ENCODE results near the gene ZBTB7C.

The ZBTB7C gene

GRCh38 chr18:48182779-48183178, 226.4 kb downstream of the ZBTB7C start:
- no peak for TF ChIP-seq CTCF (IDR thresholded peaks at IDR 0.05; ENCODE audit: control insufficient read depth, extremely low read depth, insufficient read depth)
- no peak overlapping the region for H3K4me3 ChIP-seq (ENCODE audit: low read depth, low read length)
- DNase-seq (ENCODE audit: low read depth): no peak

GRCh38 chr18:48181857-48182256, 227.3 kb downstream of the ZBTB7C start:
- no peak overlapping the region for H3K4me3 ChIP-seq (ENCODE audit: low read depth, low read length)
- no peak for DNase-seq (ENCODE audit: low read depth)
- no peak for TF ChIP-seq CTCF (IDR thresholded peaks at IDR 0.05; ENCODE audit: control insufficient read depth, extremely low read depth, insufficient read depth)

- no peak for TF ChIP-seq CTCF (IDR thresholded peaks at IDR 0.05; ENCODE audit: control insufficient read depth, extremely low read depth, insufficient read depth)
- no peak overlapping the region for H3K4me3 ChIP-seq (ENCODE audit: low read depth, low read length)
- DNase-seq (ENCODE audit: low read depth): no peak
These were observed 227.9 kb downstream of the ZBTB7C start for GRCh38 chr18:48181087-48181823.

GRCh38 chr18:48179666-48180065, 229.5 kb downstream of the ZBTB7C start:
- no peak overlapping the region for H3K4me3 ChIP-seq (ENCODE audit: low read depth, low read length)
- no peak for TF ChIP-seq CTCF (IDR thresholded peaks at IDR 0.05; ENCODE audit: control insufficient read depth, extremely low read depth, insufficient read depth)
- DNase-seq (ENCODE audit: low read depth): no peak

- DNase-seq (ENCODE audit: low read depth): no peak
- TF ChIP-seq CTCF (IDR thresholded peaks at IDR 0.05; ENCODE audit: control insufficient read depth, extremely low read depth, insufficient read depth): no peak
- no peak overlapping the region for H3K4me3 ChIP-seq (ENCODE audit: low read depth, low read length)
These were observed 230.2 kb downstream of the ZBTB7C start for GRCh38 chr18:48179001-48179400.

GRCh38 chr18:48176909-48177308, 232.3 kb downstream of the ZBTB7C start:
- TF ChIP-seq CTCF (IDR thresholded peaks at IDR 0.05; ENCODE audit: control insufficient read depth, extremely low read depth, insufficient read depth): no peak
- H3K4me3 ChIP-seq (ENCODE audit: low read depth, low read length): no peak overlapping the region
- no peak for DNase-seq (ENCODE audit: low read depth)

GRCh38 chr18:48173557-48173956, 235.6 kb downstream of the ZBTB7C start:
- no peak for TF ChIP-seq CTCF (IDR thresholded peaks at IDR 0.05; ENCODE audit: control insufficient read depth, extremely low read depth, insufficient read depth)
- no peak overlapping the region for H3K4me3 ChIP-seq (ENCODE audit: low read depth, low read length)
- DNase-seq (ENCODE audit: low read depth): no peak

All from LNCaP clone FGC (cell line).